Left ventricle myocardium superior (tissue), 1 donor: Measurements from ENCODE around the gene CCT8. TPM values are rescaled to one million over a fixed set of nuclear protein-coding genes. Genes with fewer than 3 reads are reported as not detected.
A peak's percentile ranks its signal among the peaks of the same experiment; 100 is the strongest.
"Not testable (repeated sequence)": the region's sequence is repeated elsewhere in the genome, so short reads cannot be mapped to it uniquely, and the experiment has no call there.

Experiments used
- ATAC-seq: fragments of 200-7000 bp; cut with Tn5 transposase; one replicate; pipeline ENCODE4 v1.9.1; 2020; ENCODE audit warnings: mild to moderate bottlenecking, moderate library complexity
- DNase-seq: peaks from one replicate; pipeline ENCODE4 v3.0.0-alpha.2; 2020
- intact Hi-C: fragments of 100-400 bp; cut with micrococcal nuclease; formaldehyde crosslinking; loops from one replicate; pipeline ENCODE4 v1.11.0; 2022
- total RNA-seq: library from RNA; stranded (reverse); fragmentation: NEBNext Ultra II Directional; extraction: Animal tissue kit (Norgen Biotek cat#: 25700); gene quantifications from one replicate; pipeline ENCODE4 v1.2.1, GENCODE V29; 2021
- donor health status: DM: no; HTN: yes; CAD: no; lungs with severe emphysema.

CCT8 gene
- total RNA-seq, 1 donor from 2014 or later, result 108 TPM

- ATAC-seq (no peak), DNase-seq (no peak)
- intact Hi-C loops, result no loop called here
Observed at GRCh38 chr21:29029524-29029923, 43.9 kb downstream of the CCT8 start.

GRCh38 chr21:29025328-29025713 lies 48.1 kb downstream of the CCT8 start:
- intact Hi-C loops, result no loop called here
- no peak for DNase-seq
- ATAC-seq, result no peak

- intact Hi-C loops, result no loop called here
- DNase-seq (peak; percentile 94), ATAC-seq (peak; percentile 98)
Observed at GRCh38 chr21:29024474-29025327, 48.7 kb downstream of the CCT8 start, which contains the start of gene USP16. USP16 (plus strand) TSS chr21:29024668; CDS start chr21:29027914, 3,246 bp downstream.

- DNase-seq (no peak), ATAC-seq (no peak)
- intact Hi-C loops, result no loop called here
Observed at GRCh38 chr21:29022166-29022565, 51.3 kb downstream of the CCT8 start.

GRCh38 chr21:29018540-29018939 lies 54.9 kb downstream of the CCT8 start:
- ATAC-seq (peak; percentile 35), DNase-seq (no peak)
- intact Hi-C loops, result no loop called here

GRCh38 chr21:29017639-29018237 lies 55.7 kb downstream of the CCT8 start:
- no peak for ATAC-seq
- DNase-seq, result no peak
- intact Hi-C loops, result no loop called here

- intact Hi-C loops, ATAC-seq, DNase-seq: not testable (repeated sequence)
Observed at GRCh38 chr21:29011236-29011635, 62.2 kb downstream of the CCT8 start.

GRCh38 chr21:29008367-29008766 lies 65.1 kb downstream of the CCT8 start:
- no peak for ATAC-seq

GRCh38 chr21:29007810-29008209 lies 65.6 kb downstream of the CCT8 start:
- no peak for DNase-seq
- no peak for ATAC-seq
- intact Hi-C loops, result no loop called here

More at GRCh38 chr21:29008367-29008766, 65.1 kb downstream of the CCT8 start:
- no peak for DNase-seq
- intact Hi-C loops, result no loop called here

GRCh38 chr21:29007135-29007534 lies 66.3 kb downstream of the CCT8 start:
- ATAC-seq (no peak), DNase-seq (no peak)
- intact Hi-C loops, result no loop called here

Other genes with a start within 250 kb of the CCT8 start
- 18.1 TPM for gene LTN1, start 80.8 kb downstream of the CCT8 start, total RNA-seq
- 15.2 TPM for gene RWDD2B, start 54.3 kb downstream of the CCT8 start, total RNA-seq
- gene USP16, start 49.0 kb downstream of the CCT8 start, total RNA-seq, result 30.5 TPM
- gene MAP3K7CL, start 57.0 kb upstream of the CCT8 start, total RNA-seq, result 1.1 TPM
- gene BACH1, start 225.3 kb upstream of the CCT8 start, total RNA-seq, result 32.5 TPM